ENCODE data around the gene COL1A2.
A peak's percentile ranks its signal among the peaks of the same experiment; 100 is the strongest.

Gene COL1A2

DNA sequence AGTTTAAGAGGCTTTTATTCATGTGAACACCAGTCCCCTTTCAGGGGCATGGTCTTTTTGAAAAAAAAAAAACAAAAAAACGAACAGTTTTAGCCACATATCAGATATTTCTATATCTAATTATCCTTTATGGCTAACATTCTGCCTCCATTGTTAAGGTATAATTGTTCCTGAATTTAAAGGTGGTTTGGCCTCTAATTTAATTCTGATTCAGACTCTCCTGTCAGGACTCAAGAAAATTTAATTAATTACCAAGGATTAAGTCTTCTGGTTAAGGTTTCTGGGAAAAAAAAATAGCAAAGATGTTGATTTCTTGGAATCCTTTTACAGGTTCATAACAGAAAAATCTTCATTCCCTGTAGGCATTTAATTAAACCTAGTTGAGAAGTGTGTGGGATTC is 27.4 kb downstream of the COL1A2 start:
- H3K4me3 ChIP-seq (ENCODE audit: low read depth, low read length), result no peak overlapping the region
- no peak for TF ChIP-seq CTCF (conservative IDR thresholded peaks at IDR 0.05; ENCODE audit: low read depth, low read length)

DNA sequence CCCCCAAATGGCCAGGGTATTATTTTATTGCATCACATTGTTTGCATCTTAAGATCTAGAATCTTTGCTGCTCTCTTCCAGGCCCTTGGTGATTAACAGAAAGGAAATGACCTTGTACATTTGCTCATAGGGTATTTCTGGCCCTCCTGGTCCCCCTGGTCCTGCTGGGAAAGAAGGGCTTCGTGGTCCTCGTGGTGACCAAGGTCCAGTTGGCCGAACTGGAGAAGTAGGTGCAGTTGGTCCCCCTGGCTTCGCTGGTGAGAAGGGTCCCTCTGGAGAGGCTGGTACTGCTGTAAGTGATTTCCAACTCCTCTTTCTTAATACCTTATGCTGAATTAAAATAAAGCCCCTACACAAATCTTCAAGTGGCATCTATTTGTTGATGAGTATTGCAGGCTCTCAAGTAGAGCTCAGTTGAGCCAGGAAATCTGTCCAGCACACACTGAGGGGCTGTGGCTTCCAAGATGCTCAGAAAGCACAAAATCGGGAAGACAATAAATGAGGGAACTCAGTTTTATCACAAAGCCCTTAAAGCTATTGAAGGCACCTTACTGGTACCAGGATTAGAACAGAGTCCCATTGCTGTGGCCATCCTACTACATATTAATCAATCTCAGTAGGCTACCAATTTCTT is 28.2 kb downstream of the COL1A2 start:
- no peak overlapping the region for H3K4me3 ChIP-seq (ENCODE audit: low read depth, low read length)
- peak; percentile 34 for DNase-seq (ENCODE audit: low read depth)

More for the DNA sequence above, 27.4 kb downstream of the COL1A2 start:
- DNase-seq (ENCODE audit: low read depth), result peak; percentile 5

DNA sequence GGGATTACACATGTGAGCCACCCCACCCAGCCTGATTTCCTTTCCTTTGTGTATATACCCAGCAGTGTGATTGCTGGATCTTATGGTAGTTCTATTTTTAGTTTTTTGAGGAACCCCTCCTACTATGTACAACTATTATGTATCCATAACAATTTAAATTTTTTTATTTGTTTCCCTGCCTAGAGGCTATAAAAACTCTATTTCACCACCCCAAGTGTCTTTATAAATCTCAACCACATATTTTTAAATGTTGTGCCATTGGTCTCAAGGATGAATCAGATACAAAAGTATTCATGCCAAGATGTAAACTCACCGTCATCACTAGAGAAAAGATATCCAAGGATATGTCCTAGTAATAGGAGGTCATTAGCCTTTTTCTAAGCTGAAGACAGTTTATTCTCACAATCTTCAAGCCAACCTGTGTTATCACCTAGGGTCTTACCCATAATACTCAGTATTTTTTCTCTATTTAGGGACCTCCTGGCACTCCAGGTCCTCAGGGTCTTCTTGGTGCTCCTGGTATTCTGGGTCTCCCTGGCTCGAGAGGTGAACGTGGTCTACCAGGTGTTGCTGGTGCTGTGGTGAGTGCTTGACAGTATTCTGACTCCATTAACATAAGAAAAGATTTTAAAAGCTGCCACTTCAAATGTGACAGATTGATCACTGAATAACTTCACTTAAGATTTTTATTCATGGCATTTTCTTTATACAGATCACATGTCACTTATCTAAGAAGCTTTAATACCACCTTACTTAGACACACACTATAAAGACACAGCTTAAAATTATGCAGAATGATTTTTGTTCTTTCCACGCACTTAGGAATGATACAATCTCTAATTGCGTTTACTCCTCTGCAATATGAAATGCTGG is 29.4 kb downstream of the COL1A2 start:
- peak; percentile 72 for DNase-seq (ENCODE audit: low read depth)
- H3K4me3 ChIP-seq (ENCODE audit: low read depth, low read length), result no peak overlapping the region
- no peak for TF ChIP-seq CTCF (conservative IDR thresholded peaks at IDR 0.05; ENCODE audit: low read depth, low read length)

More for the DNA sequence above, 28.2 kb downstream of the COL1A2 start:
- TF ChIP-seq CTCF (conservative IDR thresholded peaks at IDR 0.05; ENCODE audit: low read depth, low read length), result no peak

- H3K4me3 ChIP-seq (ENCODE audit: low read depth, low read length), result no peak overlapping the region
- peak; percentile 29 for DNase-seq (ENCODE audit: low read depth)
- TF ChIP-seq CTCF (conservative IDR thresholded peaks at IDR 0.05; ENCODE audit: low read depth, low read length), result no peak
Observed at GRCh38 chr7:94425546-94425945, 30.9 kb downstream of the COL1A2 start.

DNA sequence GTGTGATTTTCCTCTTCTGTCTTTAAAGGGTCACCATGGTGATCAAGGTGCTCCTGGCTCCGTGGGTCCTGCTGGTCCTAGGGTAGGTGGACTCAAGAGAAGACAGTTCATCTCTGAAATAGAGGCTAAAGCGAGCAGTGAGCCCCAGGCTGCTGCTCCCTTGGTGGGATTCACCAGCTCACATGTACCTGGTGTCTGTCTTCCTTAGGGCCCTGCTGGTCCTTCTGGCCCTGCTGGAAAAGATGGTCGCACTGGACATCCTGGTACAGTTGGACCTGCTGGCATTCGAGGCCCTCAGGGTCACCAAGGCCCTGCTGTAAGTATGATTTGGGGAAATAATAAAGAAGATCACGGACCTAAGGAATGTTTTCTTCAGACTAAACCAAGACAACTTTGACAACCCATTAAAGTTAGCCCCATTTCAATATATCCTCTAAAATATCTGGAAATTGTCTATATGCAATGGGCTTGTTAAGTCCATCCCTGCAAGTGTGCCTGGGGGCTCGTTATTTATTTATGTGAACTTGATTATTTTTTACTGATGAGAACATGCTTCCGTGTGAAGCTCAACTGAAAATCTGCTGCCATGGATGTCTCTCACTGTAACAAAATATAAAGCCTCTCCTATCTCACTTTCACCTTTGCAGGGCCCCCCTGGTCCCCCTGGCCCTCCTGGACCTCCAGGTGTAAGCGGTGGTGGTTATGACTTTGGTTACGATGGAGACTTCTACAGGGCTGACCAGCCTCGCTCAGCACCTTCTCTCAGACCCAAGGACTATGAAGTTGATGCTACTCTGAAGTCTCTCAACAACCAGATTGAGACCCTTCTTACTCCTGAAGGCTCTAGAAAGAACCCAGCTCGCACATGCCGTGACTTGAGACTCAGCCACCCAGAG is 32.5 kb downstream of the COL1A2 start:
- no peak for TF ChIP-seq CTCF (conservative IDR thresholded peaks at IDR 0.05; ENCODE audit: low read depth, low read length)
- peak; percentile 43 for DNase-seq (ENCODE audit: low read depth)
- H3K4me3 ChIP-seq (ENCODE audit: low read depth, low read length), result no peak overlapping the region

- H3K4me3 ChIP-seq (ENCODE audit: low read depth, low read length), result no peak overlapping the region
- no peak for TF ChIP-seq CTCF (conservative IDR thresholded peaks at IDR 0.05; ENCODE audit: low read depth, low read length)
- DNase-seq (ENCODE audit: low read depth), result peak; percentile 26
Observed at GRCh38 chr7:94429153-94429552, 34.5 kb downstream of the COL1A2 start.

Data from choroid plexus epithelial cell (primary cell).